HEK293 (cell line): ENCODE measurements around the gene GCDH.

Source experiments
- CTCF ChIA-PET: fragments of 350-600 bp; formaldehyde crosslinking; extraction: SDS; loops from one replicate; lab custom pipeline; 2021; ENCODE audit warnings: antibody characterized with exemption; lab: Yijun Ruan, JAX
- POLR2A ChIA-PET: fragments of 300-600 bp; formaldehyde crosslinking; extraction: SDS; loops from one replicate; lab custom pipeline; 2020; ENCODE audit warnings: antibody characterized with exemption, inconsistent platforms; lab: Yijun Ruan, JAX
- H3K27ac ChIP-seq: fragments of 200-500 bp; sonication (Bioruptor generic); 2 replicates; pipeline ENCODE4 v1.5.1; 2014; ENCODE audit warnings: low read depth, low read length, control low read depth, inconsistent platforms; ENCODE audit errors: extremely low read depth
- H3K36me3 ChIP-seq, 2 experiments: fragments of 200-500 bp in 1 of 2; sonication (Bioruptor generic) in 1 of 2; 1 replicate in 1 of 2; 2 replicates in 1 of 2; pipeline ENCODE4 v1.5.1; 2014 to 2017; ENCODE audit warnings: inconsistent platforms in 2 of 2, low read length in 2 of 2; ENCODE audit not compliant: control insufficient read depth in 2 of 2, insufficient read depth in 1 of 2
- H3K4me1 ChIP-seq: fragments of 200-500 bp; sonication (Bioruptor generic); 2 replicates; pipeline ENCODE4 v1.5.1; 2014; ENCODE audit warnings: mild to moderate bottlenecking, low read length, inconsistent platforms; ENCODE audit not compliant: control insufficient read depth, insufficient read depth
- H3K4me3 ChIP-seq: 2 replicates; pipeline ENCODE4 v1.5.1; 2011; ENCODE audit warnings: low read depth, mild to moderate bottlenecking, control low read depth, low read length, moderate library complexity
- H3K9me3 ChIP-seq: fragments of 200-500 bp; sonication (Bioruptor generic); 2 replicates; pipeline ENCODE4 v1.5.1; 2014; ENCODE audit warnings: low read depth, low read length, inconsistent platforms; ENCODE audit not compliant: control insufficient read depth, insufficient read depth
- EGR2 ChIP-seq: fragments of 450-650 bp; formaldehyde crosslinking; IDR thresholded peaks from 2 replicates; pipeline ENCODE4 v1.5.1; 2016; ENCODE audit warnings: low read depth, missing biosample characterization, missing genetic modification characterization
- GFI1B ChIP-seq: fragments of 450-650 bp; formaldehyde crosslinking; IDR thresholded peaks from 2 replicates; pipeline ENCODE4 v1.5.1; 2016; ENCODE audit warnings: missing biosample characterization, missing genetic modification characterization
- KLF8 ChIP-seq: fragments of 450-650 bp; formaldehyde crosslinking; IDR thresholded peaks from 2 replicates; pipeline ENCODE4 v1.5.1; 2016; ENCODE audit warnings: missing biosample characterization, missing genetic modification characterization
- KLF9 ChIP-seq: fragments of 450-650 bp; formaldehyde crosslinking; IDR thresholded peaks from 2 replicates; pipeline ENCODE4 v1.5.1; 2016; ENCODE audit warnings: missing biosample characterization, missing genetic modification characterization, low read depth
- SCRT1 ChIP-seq: fragments of 450-650 bp; formaldehyde crosslinking; IDR thresholded peaks from 2 replicates; pipeline ENCODE4 v1.5.1; 2016; ENCODE audit warnings: missing biosample characterization, missing genetic modification characterization, borderline replicate concordance
- SCRT2 ChIP-seq: fragments of 450-650 bp; formaldehyde crosslinking; IDR thresholded peaks from 2 replicates; pipeline ENCODE4 v1.5.1; 2016; ENCODE audit warnings: missing biosample characterization, missing genetic modification characterization
- SP3 ChIP-seq: fragments of 450-650 bp; formaldehyde crosslinking; IDR thresholded peaks from 2 replicates; pipeline ENCODE4 v1.5.1; 2016; ENCODE audit warnings: missing biosample characterization, missing genetic modification characterization
- ZBTB26 ChIP-seq: fragments of 450-650 bp; formaldehyde crosslinking; optimal IDR thresholded peaks from 2 replicates; pipeline ENCODE3; 2016; ENCODE audit warnings: missing biosample characterization, mild to moderate bottlenecking, missing genetic modification characterization
- ZFHX2 ChIP-seq: fragments of 450-650 bp; formaldehyde crosslinking; conservative IDR thresholded peaks from 2 replicates; pipeline ENCODE4 v1.5.1; 2016; ENCODE audit warnings: missing biosample characterization, missing genetic modification characterization
- ZFP69B ChIP-seq: fragments of 450-650 bp; formaldehyde crosslinking; IDR thresholded peaks from 2 replicates; pipeline ENCODE4 v1.5.1; 2016; ENCODE audit warnings: missing biosample characterization, missing genetic modification characterization
- ZNF114 ChIP-seq: fragments of 450-650 bp; formaldehyde crosslinking; IDR thresholded peaks from 2 replicates; pipeline ENCODE4 v1.5.0; 2017; ENCODE audit warnings: missing biosample characterization, missing genetic modification characterization
- ZNF121 ChIP-seq: fragments of 450-650 bp; formaldehyde crosslinking; IDR thresholded peaks from 2 replicates; pipeline ENCODE4 v1.5.1; 2016; ENCODE audit warnings: missing biosample characterization, missing genetic modification characterization
- ZNF146 ChIP-seq: fragments of 450-650 bp; formaldehyde crosslinking; IDR thresholded peaks from 2 replicates; pipeline ENCODE4 v1.5.1; 2016; ENCODE audit warnings: missing biosample characterization, missing genetic modification characterization
- ZNF16 ChIP-seq: fragments of 450-650 bp; formaldehyde crosslinking; IDR thresholded peaks from 2 replicates; pipeline ENCODE4 v1.5.1; 2016; ENCODE audit warnings: low read depth, missing biosample characterization, missing genetic modification characterization
- ZNF2 ChIP-seq: fragments of 450-650 bp; formaldehyde crosslinking; IDR thresholded peaks from 2 replicates; pipeline ENCODE4 v1.5.1; 2016; ENCODE audit warnings: missing biosample characterization, missing genetic modification characterization
- ZNF274 ChIP-seq, 2 experiments: fragments of 200-500 bp in 1 of 2; fragments of 450-650 bp in 1 of 2; sonication (Bioruptor generic) in 1 of 2; formaldehyde crosslinking in 1 of 2; IDR thresholded peaks; 2 replicates each; pipeline versions ENCODE4 v1.5.1 to v1.6.1; 2014 to 2016; ENCODE audit warnings: borderline replicate concordance in 1 of 2, inconsistent platforms in 1 of 2, low read length in 1 of 2, missing biosample characterization in 1 of 2, missing genetic modification characterization in 1 of 2
- ZNF292 ChIP-seq: fragments of 450-650 bp; formaldehyde crosslinking; IDR thresholded peaks from 2 replicates; pipeline ENCODE4 v1.5.1; 2016; ENCODE audit warnings: low read depth, missing biosample characterization, missing genetic modification characterization, borderline replicate concordance
- ZNF311 ChIP-seq: fragments of 450-650 bp; formaldehyde crosslinking; IDR thresholded peaks from 2 replicates; pipeline ENCODE4 v1.5.1; 2017; ENCODE audit warnings: missing biosample characterization, missing genetic modification characterization, borderline replicate concordance
- ZSCAN23 ChIP-seq: fragments of 450-650 bp; formaldehyde crosslinking; IDR thresholded peaks from 2 replicates; pipeline ENCODE4 v1.5.1; 2016; ENCODE audit warnings: missing biosample characterization, missing genetic modification characterization
- ZSCAN5A ChIP-seq: fragments of 450-650 bp; formaldehyde crosslinking; IDR thresholded peaks from 2 replicates; pipeline ENCODE4 v1.5.1; 2016; ENCODE audit warnings: missing biosample characterization, missing genetic modification characterization
- ZXDB ChIP-seq: fragments of 450-650 bp; formaldehyde crosslinking; IDR thresholded peaks from 2 replicates; pipeline ENCODE4 v1.5.1; 2016; ENCODE audit warnings: missing biosample characterization, missing genetic modification characterization

GCDH gene

GRCh38 chr19:12884926-12885748 lies 5.8 kb upstream of the GCDH start (continued):
- TF ChIP-seq KLF9 (0 out of 2 replicates have a peak, but pooled peaks have one; percentile 46), ZNF292 (tag by site-specific recombination) (no peak), ZNF16 (tag by site-specific recombination) (no peak), ZBTB26 (tag by site-specific recombination) (peak; percentile 74), SCRT2 (peak; percentile 57; the same call in 1 of the 2 replicates), SCRT1 (0 out of 2 replicates have a peak, but pooled peaks have one; percentile 16), ZSCAN5A (tag by site-specific recombination) (no peak), ZNF2 (peak; percentile 24; the same call in 1 of the 2 replicates)
- TF ChIP-seq, all 188 proteins: peak for 11

GRCh38 chr19:12885749-12886650 lies 5.0 kb upstream of the GCDH start:
- Histone ChIP-seq H3K36me3 (no peaks in the 10 kb centered on the region), H3K4me1 (no peaks in the 10 kb centered on the region), H3K27ac (no peak overlapping the region; the same call in 1 of the 2 replicates), H3K9me3 (no peaks in the 10 kb centered on the region), H3K4me3 (no peak overlapping the region)
- CTCF ChIA-PET: interaction anchor here (0.6 to 2.1 kb wide), 10 partner anchors 9 to 79 kb away, joined by 3 to 15 read pairs (median 4); no protein-coding TSS in a partner anchor
- POLR2A ChIA-PET: interaction anchor here (0.7 to 1.6 kb wide), 10 partner anchors 28 to 95 kb away, joined by 3 to 10 read pairs (median 3); partner anchors contain the start of genes CALR, FARSA, JUNB and SYCE2
- TF ChIP-seq ZXDB (tag by site-specific recombination) (no peak), ZNF121 (0 out of 2 replicates have a peak, but pooled peaks have one; percentile 40)

GRCh38 chr19:12886651-12886968 lies 4.3 kb upstream of the GCDH start:
- H3K27ac ChIP-seq: no peak overlapping the region
- TF ChIP-seq ZNF311: no peak
- no peak for TF ChIP-seq ZSCAN23 (tag by site-specific recombination)
- 0 out of 2 replicates have a peak, but pooled peaks have one; percentile 21 for TF ChIP-seq EGR2 (tag by site-specific recombination)
- TF ChIP-seq ZNF114 (tag by site-specific recombination): no peak
- no peak for TF ChIP-seq ZFP69B (tag by site-specific recombination)
- no peak for TF ChIP-seq KLF8 (tag by site-specific recombination)
- no peak for TF ChIP-seq GFI1B (tag by site-specific recombination)
- peak; percentile 38; the same call in 1 of the 2 replicates for TF ChIP-seq ZFHX2
- TF ChIP-seq SP3 (tag by site-specific recombination): no peak
- TF ChIP-seq ZNF274 (IDR thresholded peaks at IDR 0.05; ENCODE audit: low read length): no peak
- TF ChIP-seq ZNF274 (tag by site-specific recombination; IDR thresholded peaks at IDR 0.05; ENCODE audit: borderline replicate concordance): no peak
- TF ChIP-seq ZNF146 (tag by site-specific recombination): no peak
- H3K9me3 ChIP-seq: no peaks in the 10 kb centered on the region
- H3K36me3 ChIP-seq: no peaks in the 10 kb centered on the region
- no peak overlapping the region for H3K4me3 ChIP-seq
- CTCF ChIA-PET: no interaction called here
- H3K4me1 ChIP-seq: no peaks in the 10 kb centered on the region
- POLR2A ChIA-PET: interaction anchor here (0.9 kb wide), 1 partner anchor 31 kb away, joined by 3 read pairs; no protein-coding TSS in a partner anchor
